ENCODE measurements around the gene KCNE1.

Gene KCNE1

GRCh38 chr21:34546542-34546941, 34.5 kb upstream of the KCNE1 start:
- intact Hi-C loops (cut with micrococcal nuclease): loop anchor here (5.0 kb wide), 2 partner anchors 36 to 71 kb away; partner anchors contain the start of gene RCAN1
- Mint-ChIP-seq H3K4me1 (ENCODE audit: low read depth) (peaks cover 61% of the 10 kb centered on the region), H3K27ac (peak overlapping the region; percentile 70), H3K4me3 (no peak overlapping the region), H3K9me3 (peaks cover 10% of the 10 kb centered on the region), H3K27me3 (no peaks in the 10 kb centered on the region), H3K36me3 (ENCODE audit: low read depth) (peaks cover 16% of the 10 kb centered on the region)

GRCh38 chr21:34545079-34545884, 33.3 kb upstream of the KCNE1 start:
- Mint-ChIP-seq H3K27ac (peak overlapping the region; percentile 88), H3K27me3 (no peaks in the 10 kb centered on the region), H3K4me1 (ENCODE audit: low read depth) (peaks cover 61% of the 10 kb centered on the region), H3K36me3 (ENCODE audit: low read depth) (peaks cover 15% of the 10 kb centered on the region), H3K4me3 (peak overlapping the region; percentile 53), H3K9me3 (peaks cover 10% of the 10 kb centered on the region)
- intact Hi-C loops (cut with micrococcal nuclease): loop anchor here (5.0 kb wide), 2 partner anchors 37 to 72 kb away; partner anchors contain the start of gene RCAN1

- H3K4me1 Mint-ChIP-seq (ENCODE audit: low read depth): peaks cover 68% of the 10 kb centered on the region
- H3K36me3 Mint-ChIP-seq (ENCODE audit: low read depth): peaks cover 15% of the 10 kb centered on the region
- intact Hi-C loops (cut with micrococcal nuclease): no loop called here
- peaks cover 10% of the 10 kb centered on the region for H3K9me3 Mint-ChIP-seq
- H3K4me3 Mint-ChIP-seq: no peak overlapping the region
- peak overlapping the region; percentile 88 for H3K27ac Mint-ChIP-seq
- no peaks in the 10 kb centered on the region for H3K27me3 Mint-ChIP-seq
Observed at GRCh38 chr21:34544032-34544496, 32.1 kb upstream of the KCNE1 start.

GRCh38 chr21:34543017-34543416, 31.0 kb upstream of the KCNE1 start:
- intact Hi-C loops (cut with micrococcal nuclease): no loop called here
- Mint-ChIP-seq H3K4me3 (no peak overlapping the region), H3K36me3 (ENCODE audit: low read depth) (peaks cover 15% of the 10 kb centered on the region), H3K27ac (peak overlapping the region; percentile 88), H3K4me1 (ENCODE audit: low read depth) (peaks cover 71% of the 10 kb centered on the region), H3K27me3 (no peaks in the 10 kb centered on the region), H3K9me3 (peaks cover 10% of the 10 kb centered on the region)

- H3K27me3 Mint-ChIP-seq: no peaks in the 10 kb centered on the region
Observed at GRCh38 chr21:34540206-34540605, 28.2 kb upstream of the KCNE1 start.

GRCh38 chr21:34537838-34538237, 25.8 kb upstream of the KCNE1 start:
- H3K9me3 Mint-ChIP-seq: peaks cover 10% of the 10 kb centered on the region
- no peaks in the 10 kb centered on the region for H3K27me3 Mint-ChIP-seq
- intact Hi-C loops (cut with micrococcal nuclease): no loop called here
- H3K4me3 Mint-ChIP-seq: no peak overlapping the region
- peaks cover 19% of the 10 kb centered on the region for H3K36me3 Mint-ChIP-seq (ENCODE audit: low read depth)
- peak overlapping the region; percentile 45 for H3K27ac Mint-ChIP-seq
- peaks cover 70% of the 10 kb centered on the region for H3K4me1 Mint-ChIP-seq (ENCODE audit: low read depth)

More at GRCh38 chr21:34540206-34540605, 28.2 kb upstream of the KCNE1 start:
- intact Hi-C loops (cut with micrococcal nuclease): no loop called here
- Mint-ChIP-seq H3K27ac (no peak overlapping the region), H3K4me1 (ENCODE audit: low read depth) (peaks cover 75% of the 10 kb centered on the region), H3K36me3 (ENCODE audit: low read depth) (peaks cover 24% of the 10 kb centered on the region), H3K9me3 (peaks cover 10% of the 10 kb centered on the region), H3K4me3 (no peak overlapping the region)

GRCh38 chr21:34536820-34537219, 24.8 kb upstream of the KCNE1 start:
- Mint-ChIP-seq H3K36me3 (ENCODE audit: low read depth) (peaks cover 9% of the 10 kb centered on the region), H3K27me3 (no peaks in the 10 kb centered on the region), H3K27ac (no peak overlapping the region), H3K4me3 (no peak overlapping the region), H3K9me3 (peaks cover under 1% of the 10 kb centered on the region), H3K4me1 (ENCODE audit: low read depth) (peaks cover 69% of the 10 kb centered on the region)
- intact Hi-C loops (cut with micrococcal nuclease): no loop called here

- Mint-ChIP-seq H3K27me3 (no peaks in the 10 kb centered on the region), H3K4me3 (no peak overlapping the region), H3K27ac (no peak overlapping the region), H3K9me3 (no peaks in the 10 kb centered on the region), H3K36me3 (ENCODE audit: low read depth) (peaks cover 13% of the 10 kb centered on the region), H3K4me1 (ENCODE audit: low read depth) (peaks cover 74% of the 10 kb centered on the region)
- intact Hi-C loops (cut with micrococcal nuclease): no loop called here
Observed at GRCh38 chr21:34536311-34536710, 24.3 kb upstream of the KCNE1 start.

- Mint-ChIP-seq H3K4me3 (no peak overlapping the region), H3K27ac (no peak overlapping the region), H3K36me3 (ENCODE audit: low read depth) (peaks cover 17% of the 10 kb centered on the region), H3K4me1 (ENCODE audit: low read depth) (peaks cover 79% of the 10 kb centered on the region), H3K9me3 (no peaks in the 10 kb centered on the region), H3K27me3 (no peaks in the 10 kb centered on the region)
- intact Hi-C loops (cut with micrococcal nuclease): no loop called here
Observed at GRCh38 chr21:34535886-34536285, 23.9 kb upstream of the KCNE1 start.

- Mint-ChIP-seq H3K27me3 (no peaks in the 10 kb centered on the region), H3K36me3 (ENCODE audit: low read depth) (peaks cover 23% of the 10 kb centered on the region), H3K9me3 (no peaks in the 10 kb centered on the region), H3K4me1 (ENCODE audit: low read depth) (peaks cover 69% of the 10 kb centered on the region), H3K27ac (peak overlapping the region; percentile 20), H3K4me3 (no peak overlapping the region)
- intact Hi-C loops (cut with micrococcal nuclease): no loop called here
Observed at GRCh38 chr21:34534522-34534921, 22.5 kb upstream of the KCNE1 start.

- peaks cover 23% of the 10 kb centered on the region for H3K36me3 Mint-ChIP-seq (ENCODE audit: low read depth)
- intact Hi-C loops (cut with micrococcal nuclease): no loop called here
- H3K27me3 Mint-ChIP-seq: no peaks in the 10 kb centered on the region
- H3K9me3 Mint-ChIP-seq: no peaks in the 10 kb centered on the region
- H3K4me1 Mint-ChIP-seq (ENCODE audit: low read depth): peaks cover 69% of the 10 kb centered on the region
- no peak overlapping the region for H3K4me3 Mint-ChIP-seq
- peak overlapping the region; percentile 20 for H3K27ac Mint-ChIP-seq
Observed at GRCh38 chr21:34533938-34534337, 21.9 kb upstream of the KCNE1 start.

- H3K9me3 Mint-ChIP-seq: no peaks in the 10 kb centered on the region
- no peak overlapping the region for H3K27ac Mint-ChIP-seq
- intact Hi-C loops (cut with micrococcal nuclease): no loop called here
- no peak overlapping the region for H3K4me3 Mint-ChIP-seq
- no peaks in the 10 kb centered on the region for H3K27me3 Mint-ChIP-seq
- H3K36me3 Mint-ChIP-seq (ENCODE audit: low read depth): peaks cover 16% of the 10 kb centered on the region
- peaks cover 52% of the 10 kb centered on the region for H3K4me1 Mint-ChIP-seq (ENCODE audit: low read depth)
Observed at GRCh38 chr21:34531399-34531798, 19.4 kb upstream of the KCNE1 start.

GRCh38 chr21:34530261-34530660, 18.3 kb upstream of the KCNE1 start:
- intact Hi-C loops (cut with micrococcal nuclease): no loop called here
- peaks cover 16% of the 10 kb centered on the region for H3K36me3 Mint-ChIP-seq (ENCODE audit: low read depth)
- no peak overlapping the region for H3K27ac Mint-ChIP-seq

GRCh38 chr21:34528131-34528561, 16.1 kb upstream of the KCNE1 start:
- Mint-ChIP-seq H3K4me1 (ENCODE audit: low read depth) (peaks cover 38% of the 10 kb centered on the region), H3K4me3 (no peak overlapping the region), H3K9me3 (no peaks in the 10 kb centered on the region), H3K27me3 (no peaks in the 10 kb centered on the region), H3K27ac (no peak overlapping the region), H3K36me3 (ENCODE audit: low read depth) (peaks cover 25% of the 10 kb centered on the region)
- intact Hi-C loops (cut with micrococcal nuclease): no loop called here

More at GRCh38 chr21:34530261-34530660, 18.3 kb upstream of the KCNE1 start:
- Mint-ChIP-seq H3K9me3 (no peaks in the 10 kb centered on the region), H3K4me3 (no peak overlapping the region), H3K27me3 (no peaks in the 10 kb centered on the region), H3K4me1 (ENCODE audit: low read depth) (peaks cover 48% of the 10 kb centered on the region)
